Measurements from ENCODE around the gene TGFBR1.

- TF ChIP-seq CTCF (IDR thresholded peaks at IDR 0.05) = no peak
- no peak for TF ChIP-seq POLR2A (IDR thresholded peaks at IDR 0.05)
Observed at GRCh38 chr9:99155736-99156135, 50.8 kb downstream of the TGFBR1 start.
